ENCODE data around the gene ARMH1. TPM values are rescaled to one million over a fixed set of nuclear protein-coding genes. Genes with fewer than 3 reads are reported as not detected.
A peak's percentile ranks its signal among the peaks of the same experiment; 100 is the strongest.

Gene ARMH1
- total and polyA plus RNA-seq, 2 experiments from 2014 or later = 2.8 to 5.7 TPM

DNA sequence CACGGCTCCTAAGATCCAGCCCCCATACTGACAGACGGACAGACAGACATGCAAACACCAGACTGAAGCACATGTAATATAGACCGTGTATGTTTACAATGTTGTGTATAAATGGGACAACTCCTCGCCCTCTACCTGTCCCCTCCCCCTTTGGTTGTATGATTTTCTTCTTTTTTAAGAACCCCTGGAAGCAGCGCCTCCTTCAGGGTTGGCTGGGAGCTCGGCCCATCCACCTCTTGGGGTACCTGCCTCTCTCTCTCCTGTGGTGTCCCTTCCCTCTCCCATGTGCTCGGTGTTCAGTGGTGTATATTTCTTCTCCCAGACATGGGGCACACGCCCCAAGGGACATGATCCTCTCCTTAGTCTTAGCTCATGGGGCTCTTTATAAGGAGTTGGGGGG lies 23.4 kb upstream of the ARMH1 start:
- Histone ChIP-seq H3K27ac (no peak overlapping the region), H3K36me3 (peaks cover 15% of the 10 kb centered on the region), H3K4me1 (ENCODE audit: low read depth) (no peaks in the 10 kb centered on the region), H3K9me3 (ENCODE audit: low read depth) (no peaks in the 10 kb centered on the region), H3K27me3 (no peaks in the 10 kb centered on the region), H3K4me3 (no peak overlapping the region)
- no peak for TF ChIP-seq CTCF (IDR thresholded peaks at IDR 0.05; ENCODE audit: low read depth, low read length)
- no peak for DNase-seq (ENCODE audit: low read depth in 1 of 2, low spot score in 1 of 2)

DNA sequence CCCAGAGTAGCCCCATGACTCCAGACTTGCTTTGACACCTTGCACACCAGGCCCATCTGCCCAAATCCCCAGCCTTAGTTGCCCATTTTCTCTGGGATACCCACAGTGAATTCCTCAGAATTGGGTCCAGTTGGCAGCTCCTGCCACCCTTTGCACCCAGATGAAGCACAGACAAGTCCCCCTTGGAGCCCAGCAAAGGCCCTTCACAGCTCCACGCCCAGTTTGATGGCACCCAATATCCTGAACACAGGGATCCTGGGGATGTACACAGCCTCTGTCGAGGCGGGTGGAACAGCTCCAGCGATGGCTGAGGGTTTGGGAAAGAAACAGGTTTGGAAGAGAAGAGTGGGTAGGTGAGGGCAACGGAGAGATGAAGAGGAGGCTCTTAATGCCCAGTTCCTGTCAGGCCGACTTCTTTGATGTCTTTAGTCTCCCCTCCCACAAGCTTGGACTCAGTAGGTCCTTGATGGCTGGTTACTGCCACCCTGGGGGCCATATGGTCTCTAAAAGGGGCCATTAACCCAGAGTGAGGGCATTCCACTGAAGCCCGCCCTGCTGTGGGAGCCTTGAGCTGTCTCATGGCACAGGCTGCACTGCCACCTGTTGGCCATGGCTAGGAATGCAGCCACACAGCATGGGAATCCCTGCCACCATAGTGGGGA lies 21.9 kb upstream of the ARMH1 start:
- Histone ChIP-seq H3K27me3 (no peaks in the 10 kb centered on the region), H3K27ac (peak overlapping the region; percentile 8), H3K36me3 (peaks cover 15% of the 10 kb centered on the region), H3K4me3 (no peak overlapping the region), H3K9me3 (ENCODE audit: low read depth) (no peaks in the 10 kb centered on the region), H3K4me1 (ENCODE audit: low read depth) (no peaks in the 10 kb centered on the region)
- peak; percentile 68 to 82 for DNase-seq (ENCODE audit: low read depth in 1 of 2, low spot score in 1 of 2)
- TF ChIP-seq CTCF (IDR thresholded peaks at IDR 0.05; ENCODE audit: low read depth, low read length) = peak; percentile 96

DNA sequence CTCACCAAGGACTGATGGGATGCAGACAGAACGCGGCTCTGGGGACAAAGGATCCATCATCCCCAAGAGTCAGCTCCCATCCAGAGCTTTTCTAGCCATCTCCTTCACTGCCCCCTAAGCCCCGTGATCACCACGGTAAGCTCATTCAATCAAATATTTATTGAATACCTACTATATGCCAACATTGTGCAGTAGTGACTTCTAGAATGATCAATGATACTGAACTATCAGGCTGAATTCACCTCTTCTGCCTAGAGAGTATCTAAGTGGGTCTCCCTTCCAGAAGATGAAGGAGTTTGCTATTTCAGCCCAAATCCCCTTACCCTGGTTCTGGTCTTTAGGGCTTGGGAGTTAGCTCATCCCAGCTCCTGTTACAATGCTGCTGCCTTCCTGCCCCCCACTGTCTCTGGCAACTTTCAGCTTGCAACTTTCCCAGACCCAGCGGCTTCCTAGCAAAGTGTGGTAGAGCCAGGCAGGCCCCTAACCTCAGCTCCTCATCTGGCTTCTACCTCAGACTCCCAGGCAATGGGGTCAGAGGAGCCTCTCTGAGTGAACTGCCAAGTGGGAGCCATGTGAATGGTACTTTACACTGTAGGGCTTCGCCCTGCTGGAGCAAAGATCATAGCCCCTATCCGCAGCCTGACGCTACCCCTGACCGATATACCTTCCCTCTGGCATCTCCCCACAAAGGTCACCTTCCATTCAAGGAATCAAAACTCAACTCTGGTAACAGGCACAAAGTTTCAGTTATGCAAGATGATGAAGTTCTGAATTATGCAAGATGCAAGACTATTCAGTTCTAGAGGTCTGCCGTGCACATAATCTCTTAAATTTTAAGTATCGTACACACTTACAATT lies 21.2 kb upstream of the ARMH1 start:
- no peak for DNase-seq (ENCODE audit: low read depth in 1 of 2, low spot score in 1 of 2)
- TF ChIP-seq CTCF (IDR thresholded peaks at IDR 0.05; ENCODE audit: low read depth, low read length) = no peak

GRCh38 chr1:44654621-44655187 lies 19.8 kb upstream of the ARMH1 start:
- no peak overlapping the region for H3K27ac ChIP-seq
- H3K27me3 ChIP-seq = no peaks in the 10 kb centered on the region
- no peaks in the 10 kb centered on the region for H3K9me3 ChIP-seq (ENCODE audit: low read depth)
- H3K36me3 ChIP-seq = peaks cover 10% of the 10 kb centered on the region
- no peak for TF ChIP-seq CTCF (IDR thresholded peaks at IDR 0.05; ENCODE audit: low read depth, low read length)
- no peaks in the 10 kb centered on the region for H3K4me1 ChIP-seq (ENCODE audit: low read depth)
- no peak for DNase-seq (ENCODE audit: low read depth in 1 of 2, low spot score in 1 of 2)
- H3K4me3 ChIP-seq = no peak overlapping the region

More for the DNA sequence above, 21.2 kb upstream of the ARMH1 start:
- Histone ChIP-seq H3K9me3 (ENCODE audit: low read depth) (no peaks in the 10 kb centered on the region), H3K36me3 (peaks cover 15% of the 10 kb centered on the region), H3K4me1 (ENCODE audit: low read depth) (no peaks in the 10 kb centered on the region), H3K27me3 (no peaks in the 10 kb centered on the region), H3K4me3 (no peak overlapping the region), H3K27ac (no peak overlapping the region)

- H3K27ac ChIP-seq = no peak overlapping the region
- peak; percentile 83 for TF ChIP-seq CTCF (IDR thresholded peaks at IDR 0.05; ENCODE audit: low read depth, low read length)
- no peak overlapping the region for H3K4me3 ChIP-seq
- H3K27me3 ChIP-seq = no peaks in the 10 kb centered on the region
- H3K4me1 ChIP-seq (ENCODE audit: low read depth) = peaks cover 5% of the 10 kb centered on the region
- H3K9me3 ChIP-seq (ENCODE audit: low read depth) = no peaks in the 10 kb centered on the region
- DNase-seq (ENCODE audit: low read depth in 1 of 2, low spot score in 1 of 2) = peak; percentile 17 to 39
- peaks cover 2% of the 10 kb centered on the region for H3K36me3 ChIP-seq
Measured at GRCh38 chr1:44655609-44656008, 18.9 kb upstream of the ARMH1 start.
